ENCODE results near the gene BLMH.
A peak's percentile ranks its signal among the peaks of the same experiment; 100 is the strongest.

Gene BLMH

DNA sequence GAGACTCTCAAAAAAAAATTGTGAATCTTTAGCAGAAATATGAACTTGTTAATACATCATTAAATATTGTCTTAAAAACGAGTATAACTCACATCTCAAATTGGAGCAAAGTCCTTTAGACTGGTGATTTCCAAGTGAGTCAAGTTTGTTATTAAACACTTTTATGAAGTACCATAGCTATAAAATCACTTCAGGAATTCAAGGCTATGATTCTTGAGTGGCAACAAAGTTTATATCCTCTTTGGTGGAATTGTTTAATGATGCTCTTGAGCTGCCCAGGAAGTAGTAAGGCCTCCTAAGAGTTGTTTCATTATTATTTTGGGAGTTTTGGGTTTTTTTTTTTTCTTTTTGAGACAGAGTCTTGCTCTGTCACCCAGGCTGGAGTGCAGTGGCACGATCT is 16.7 kb upstream of the BLMH start:
- no peak for DNase-seq (ENCODE audit: low spot score)

DNA sequence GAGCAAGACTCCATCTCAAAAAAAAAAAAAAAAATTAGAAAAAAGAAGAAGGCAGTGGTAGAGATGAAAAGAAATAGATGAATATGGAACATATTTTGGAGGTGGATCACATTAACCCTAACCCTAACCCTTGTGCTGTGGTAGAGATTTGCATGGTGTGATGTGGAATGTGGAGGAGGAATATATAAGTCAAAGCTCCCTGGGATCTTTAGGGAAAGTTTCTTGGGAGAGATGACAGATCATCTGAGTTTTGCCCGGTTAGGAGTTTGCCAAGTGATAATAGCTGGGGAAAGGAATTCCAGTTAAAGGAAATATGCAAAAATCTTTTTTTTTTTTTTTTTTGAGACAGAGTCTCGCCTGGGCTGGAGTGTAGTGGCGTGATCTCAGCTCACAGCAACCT is 13.0 kb upstream of the BLMH start:
- DNase-seq (ENCODE audit: low spot score), result no peak

DNA sequence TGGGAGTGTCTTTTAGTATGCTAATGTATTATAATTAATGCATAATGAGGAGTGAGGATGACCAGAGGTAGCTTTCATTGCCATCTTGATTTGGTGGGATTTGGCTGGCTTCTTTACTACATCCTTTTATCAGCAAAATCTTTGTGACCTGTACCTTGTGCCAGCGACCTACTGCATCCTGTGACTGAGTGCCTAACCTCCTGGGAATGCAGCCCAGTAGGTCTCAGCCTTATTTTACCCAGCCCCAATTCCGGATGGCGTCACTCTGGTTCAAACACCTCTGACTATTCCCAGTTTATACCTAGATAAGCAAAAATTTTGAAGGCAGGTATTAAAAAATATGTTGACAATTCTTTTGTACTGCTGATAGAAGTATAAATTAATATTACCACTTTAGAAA is 10.5 kb upstream of the BLMH start:
- peak; percentile 27 for DNase-seq (ENCODE audit: low spot score)

DNA sequence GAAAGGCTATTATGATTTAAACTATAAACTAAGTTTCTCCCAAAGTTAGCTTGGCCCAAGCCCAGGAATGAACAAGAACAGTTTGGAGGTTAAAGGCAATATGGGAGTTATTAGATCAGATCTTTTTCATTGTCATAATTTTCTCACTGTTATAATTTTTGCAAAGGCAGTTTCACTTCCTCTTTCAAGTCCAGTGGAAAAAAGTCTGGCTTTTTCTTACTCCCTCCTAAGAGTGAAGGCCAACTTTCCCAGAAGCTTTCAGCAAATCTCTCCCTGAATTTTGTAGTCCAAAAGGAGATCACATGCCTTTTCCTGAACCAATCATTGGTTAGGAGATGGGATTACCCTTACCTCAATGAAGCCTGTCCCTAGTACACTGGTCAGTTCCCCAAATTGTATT is 9.1 kb upstream of the BLMH start:
- DNase-seq (ENCODE audit: low spot score), result peak; percentile 48

DNA sequence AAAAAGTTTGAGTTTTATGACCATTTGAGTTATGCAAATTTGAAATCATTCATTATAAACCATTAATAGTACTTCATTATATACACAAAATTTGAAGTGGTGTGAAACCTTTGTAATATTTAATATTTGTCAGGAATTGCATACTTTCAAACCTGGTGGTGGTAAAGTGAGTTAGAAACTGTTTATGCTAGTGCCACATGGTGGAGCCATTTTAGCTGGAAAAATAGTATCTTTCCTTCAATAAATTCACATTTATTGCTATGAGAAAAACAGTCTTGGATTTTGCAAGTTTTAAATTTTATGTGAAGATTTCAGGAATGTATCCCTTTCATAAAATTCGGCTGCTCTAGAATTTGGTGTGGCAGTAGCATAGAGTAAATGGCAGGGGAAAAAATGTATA is 7.3 kb upstream of the BLMH start:
- DNase-seq (ENCODE audit: low spot score), result no peak

DNA sequence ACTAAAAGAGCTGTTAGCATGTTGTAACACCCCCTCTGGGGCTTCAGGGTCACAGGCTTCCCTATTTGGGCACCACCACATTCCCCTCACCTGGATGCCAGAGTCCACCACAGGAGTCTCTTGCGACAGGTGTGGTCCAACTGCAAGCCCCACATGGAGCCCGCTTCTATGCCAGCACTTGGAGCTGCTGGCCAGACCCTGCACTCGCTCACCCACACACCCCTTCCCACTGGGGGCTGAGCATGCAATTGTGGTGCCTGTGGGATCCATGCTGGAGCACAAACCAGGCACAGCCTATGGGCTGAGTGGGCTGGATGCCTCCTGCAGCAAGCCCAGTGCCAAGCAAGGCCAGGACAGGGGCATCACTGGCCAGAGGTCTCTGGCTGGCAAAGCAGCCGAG is 6.0 kb upstream of the BLMH start:
- no peak for DNase-seq (ENCODE audit: low spot score)

DNA sequence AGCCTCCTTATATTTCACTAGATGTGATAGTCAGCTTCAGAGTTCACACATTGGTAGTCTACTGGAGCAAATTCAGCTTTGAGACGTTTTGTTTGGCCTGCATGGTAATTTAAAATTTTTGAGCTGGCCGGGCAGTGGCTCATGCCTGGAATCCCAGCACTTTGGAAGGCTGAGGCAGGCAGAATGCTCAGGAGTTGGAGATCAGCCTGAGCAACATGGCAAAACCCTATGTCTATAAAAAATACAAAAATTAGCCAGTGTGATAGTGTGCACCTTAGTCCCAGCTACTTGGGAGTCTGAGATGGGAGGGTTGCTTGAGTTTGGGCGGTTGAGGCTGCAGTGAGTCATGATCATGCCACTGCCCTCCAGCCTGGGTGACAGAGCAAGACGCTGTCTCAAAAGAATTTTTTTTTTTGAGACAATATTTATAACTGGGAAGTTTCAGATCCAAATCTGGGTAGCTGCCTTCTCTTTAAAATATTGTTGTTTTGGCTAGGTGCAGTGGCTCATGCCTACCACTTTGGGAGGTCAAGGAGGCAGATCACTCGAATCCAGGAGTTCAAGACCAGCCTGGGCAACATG is 4.8 kb upstream of the BLMH start:
- DNase-seq (ENCODE audit: low spot score), result no peak

DNA sequence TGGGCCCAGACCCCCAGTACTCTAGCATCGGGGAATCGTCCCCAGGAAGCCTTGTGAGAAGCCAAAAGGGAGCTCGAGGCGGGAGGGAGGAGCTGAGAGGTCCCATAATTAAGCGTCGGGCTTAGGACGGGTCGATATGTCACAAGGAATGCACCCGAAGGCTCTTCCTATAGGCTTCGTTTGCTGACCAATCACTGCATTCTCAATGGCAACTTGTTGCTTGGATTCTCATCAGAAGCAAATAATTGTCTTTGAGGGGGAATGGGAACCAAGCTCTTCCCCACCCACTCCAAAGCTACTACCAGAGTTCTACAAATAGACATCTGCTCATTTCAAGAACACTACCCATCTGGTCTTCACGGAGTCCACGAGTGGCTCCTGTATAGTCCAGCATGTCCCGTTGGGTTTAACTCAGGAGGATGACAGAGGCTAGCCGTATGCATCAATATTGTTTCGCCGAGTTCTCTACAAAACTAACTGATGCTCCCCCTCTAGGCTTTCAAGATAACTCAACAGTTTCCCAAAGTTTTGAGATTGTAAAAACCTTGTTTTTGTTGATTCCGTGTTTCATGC is 628 bp upstream of the BLMH start:
- peak; percentile 49 for DNase-seq (ENCODE audit: low spot score)

DNA sequence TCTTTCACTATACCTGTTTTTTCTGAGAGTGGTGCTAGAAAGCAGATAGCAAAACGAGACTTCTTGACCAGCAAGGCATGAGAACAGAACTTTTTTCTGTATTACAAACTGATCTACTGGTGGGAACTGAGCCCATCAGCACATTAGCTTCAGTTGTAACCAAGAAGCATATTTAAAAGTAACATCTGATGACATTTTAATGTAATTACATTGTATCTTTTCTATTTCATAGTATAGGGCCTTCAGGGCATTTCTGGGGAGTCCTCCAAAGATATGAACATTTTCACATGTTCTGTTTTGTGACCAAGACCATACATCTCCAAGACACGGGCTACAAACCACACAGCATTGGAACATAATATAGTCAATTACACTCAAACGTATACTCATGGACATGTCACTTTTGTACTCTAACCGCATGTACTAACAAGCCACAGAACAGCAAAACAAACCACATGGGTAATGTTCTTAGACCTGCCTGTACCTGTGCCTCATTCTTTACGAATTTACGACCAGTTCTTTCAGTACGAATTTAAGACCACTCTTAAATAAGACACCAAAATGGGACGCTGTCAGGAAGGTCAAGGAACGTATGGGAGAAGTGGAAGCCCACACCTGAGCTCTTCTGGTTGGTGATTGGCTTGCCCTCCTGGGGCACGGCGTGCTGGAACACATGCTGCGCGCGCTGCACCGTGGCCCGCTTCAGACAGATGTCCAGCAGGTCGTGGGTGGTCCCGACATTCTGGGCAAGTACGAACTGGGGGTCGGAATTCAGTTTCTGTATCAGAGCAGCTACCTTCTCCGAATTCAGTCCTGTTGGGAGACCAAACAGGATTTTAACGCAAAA is 825 bp downstream of the BLMH start:
- peak; percentile 59 for DNase-seq (ENCODE audit: low spot score)

DNA sequence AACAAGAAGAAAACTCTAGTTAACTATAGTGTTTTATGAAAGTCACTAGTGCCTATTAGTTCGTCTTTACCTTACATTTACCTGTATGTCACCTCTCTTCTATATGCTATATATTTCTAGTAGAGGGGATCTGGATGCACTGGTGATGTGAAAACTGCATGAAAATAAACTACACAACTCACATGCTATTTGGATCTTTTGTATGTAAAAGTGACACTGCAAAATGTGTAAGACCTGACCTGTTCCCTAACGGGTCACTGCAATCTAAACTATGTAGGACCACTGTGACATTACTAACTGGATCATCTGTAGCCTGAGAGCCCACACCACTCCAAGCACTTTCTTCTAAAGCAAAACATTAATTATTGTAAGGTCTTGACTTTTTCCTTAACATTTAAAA is 1.7 kb downstream of the BLMH start:
- no peak for DNase-seq (ENCODE audit: low spot score)

DNA sequence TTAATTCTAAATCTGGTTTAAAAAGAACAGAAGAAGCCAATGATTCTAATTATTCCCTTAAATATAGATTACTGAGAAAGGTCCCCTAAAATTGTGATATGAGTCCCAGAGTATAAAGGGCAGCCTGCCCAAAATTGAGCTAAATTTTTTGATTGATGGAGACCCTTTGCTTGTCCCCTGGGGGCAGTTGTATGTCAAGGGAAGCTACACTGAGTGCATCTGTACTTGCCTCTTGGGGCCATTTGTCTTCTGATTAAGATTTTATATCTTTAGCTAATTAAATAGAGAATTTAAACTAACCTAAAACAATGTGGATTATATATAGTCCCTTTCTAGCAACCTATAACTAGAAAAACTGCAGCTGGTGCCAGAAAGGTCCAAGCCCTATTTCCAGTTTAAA is 12.6 kb downstream of the BLMH start:
- DNase-seq (ENCODE audit: low spot score), result no peak

DNA sequence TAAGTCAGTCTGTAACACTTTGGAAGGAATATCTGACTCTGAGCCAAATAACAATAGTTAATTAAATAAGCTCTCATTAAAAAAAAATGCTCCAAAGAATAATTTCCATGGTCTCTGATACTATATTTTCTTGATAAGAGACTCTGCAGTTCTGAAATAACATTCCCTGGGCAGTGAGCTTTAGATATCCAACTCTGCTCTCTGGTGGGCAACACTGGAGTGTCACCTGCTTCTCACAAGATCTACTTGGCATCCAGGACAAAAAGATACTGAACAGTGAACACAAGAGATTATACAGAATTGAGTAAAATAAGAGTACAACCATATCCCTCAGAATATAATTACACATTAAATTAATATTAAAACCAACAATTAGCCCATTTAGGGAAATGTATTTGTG is 13.7 kb downstream of the BLMH start:
- DNase-seq (ENCODE audit: low spot score), result peak; percentile 58

DNA sequence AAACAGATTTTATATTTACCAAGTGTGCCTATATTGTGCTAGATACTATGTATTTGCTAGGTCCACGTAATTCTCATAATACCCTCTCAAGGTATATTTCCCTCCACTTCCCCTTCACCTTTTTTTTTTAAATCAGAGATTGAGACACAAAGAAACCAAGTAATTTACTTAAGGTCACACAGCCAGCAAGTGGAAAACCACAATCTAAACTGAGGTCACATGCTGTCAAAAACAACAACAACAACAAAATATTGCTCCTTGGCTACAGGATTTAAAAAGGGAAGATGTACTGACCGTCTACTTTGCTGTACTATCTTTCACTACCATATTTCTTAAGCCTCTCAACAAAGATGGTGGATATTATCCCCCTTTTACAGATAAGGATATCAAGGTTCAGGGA is 15.8 kb downstream of the BLMH start:
- no peak for DNase-seq (ENCODE audit: low spot score)

DNA sequence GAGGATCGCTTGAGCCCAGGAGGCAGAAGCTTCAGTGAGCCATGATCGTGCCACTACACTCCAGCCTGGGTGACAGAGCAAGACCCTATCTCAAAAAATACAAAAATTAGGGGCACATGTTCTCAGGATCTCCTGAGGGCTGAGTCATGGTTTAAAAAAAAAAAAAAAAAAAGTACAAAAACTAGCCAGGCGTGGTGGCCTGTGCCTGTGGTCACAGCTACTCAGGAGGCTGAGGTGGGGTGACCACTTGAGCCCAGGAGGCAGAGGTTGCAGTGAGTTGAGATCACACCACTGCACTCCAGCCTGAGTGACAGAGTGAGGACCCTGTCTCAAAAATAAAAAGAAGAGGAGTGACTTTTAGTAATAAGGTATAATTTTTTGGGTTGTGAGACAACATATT is 16.9 kb downstream of the BLMH start:
- no peak for DNase-seq (ENCODE audit: low spot score)

DNA sequence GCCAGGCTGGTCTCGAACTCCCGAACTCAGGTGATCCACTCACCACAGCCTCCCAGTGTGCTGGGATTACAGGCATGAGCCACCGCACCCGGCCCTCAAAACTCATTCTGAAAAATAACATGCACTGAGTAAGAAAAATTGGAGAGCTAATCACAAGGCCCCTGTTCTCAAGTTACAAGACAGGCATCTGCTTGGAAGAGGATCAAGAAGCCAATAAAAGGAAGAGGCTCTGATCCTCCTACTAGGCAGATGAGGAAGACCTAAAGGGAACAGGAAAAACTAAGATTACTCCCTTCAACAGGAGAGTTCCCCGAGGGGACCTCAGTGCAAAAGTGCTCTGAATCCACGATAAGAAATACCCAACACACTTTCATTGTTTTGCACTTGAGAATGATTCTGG is 18.4 kb downstream of the BLMH start:
- DNase-seq (ENCODE audit: low spot score), result no peak

DNA sequence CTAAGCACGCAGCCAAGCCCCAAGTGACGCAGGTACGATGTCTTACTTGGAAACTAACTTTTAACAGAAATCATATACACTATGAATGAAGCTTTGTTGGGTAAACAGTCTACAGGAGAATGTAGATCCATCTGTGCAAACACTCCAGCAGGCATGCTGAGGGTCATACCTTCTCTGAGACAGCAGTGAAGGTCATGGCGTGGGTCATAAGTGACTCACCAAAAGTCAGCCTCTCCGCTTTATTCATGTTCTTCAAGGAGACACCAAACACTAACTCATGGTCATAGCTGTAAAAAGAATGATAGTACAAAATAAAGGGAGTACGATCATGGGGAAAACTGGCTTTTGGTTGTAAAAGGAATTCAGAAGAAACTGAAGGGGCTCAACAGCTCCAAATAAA is 20.6 kb downstream of the BLMH start:
- DNase-seq (ENCODE audit: low spot score), result no peak

DNA sequence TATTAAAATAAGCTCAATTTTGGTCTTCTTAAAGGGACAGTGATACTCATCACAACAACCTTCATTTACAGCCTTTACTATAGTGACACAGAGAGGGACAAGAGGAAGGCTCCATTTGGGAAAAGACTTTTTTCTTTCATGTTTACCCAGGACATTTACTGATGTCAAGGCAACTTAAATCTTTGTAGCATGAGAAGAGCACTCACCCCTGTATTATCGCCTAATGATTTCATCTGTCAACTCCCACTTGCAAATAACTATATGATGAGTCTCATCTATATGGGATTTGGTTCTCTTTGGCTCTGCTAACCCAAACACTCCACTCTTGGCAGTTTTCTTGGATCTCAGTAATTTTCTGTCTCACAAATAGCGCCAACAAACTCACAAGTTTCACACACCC is 24.1 kb downstream of the BLMH start:
- no peak for DNase-seq (ENCODE audit: low spot score)

DNA sequence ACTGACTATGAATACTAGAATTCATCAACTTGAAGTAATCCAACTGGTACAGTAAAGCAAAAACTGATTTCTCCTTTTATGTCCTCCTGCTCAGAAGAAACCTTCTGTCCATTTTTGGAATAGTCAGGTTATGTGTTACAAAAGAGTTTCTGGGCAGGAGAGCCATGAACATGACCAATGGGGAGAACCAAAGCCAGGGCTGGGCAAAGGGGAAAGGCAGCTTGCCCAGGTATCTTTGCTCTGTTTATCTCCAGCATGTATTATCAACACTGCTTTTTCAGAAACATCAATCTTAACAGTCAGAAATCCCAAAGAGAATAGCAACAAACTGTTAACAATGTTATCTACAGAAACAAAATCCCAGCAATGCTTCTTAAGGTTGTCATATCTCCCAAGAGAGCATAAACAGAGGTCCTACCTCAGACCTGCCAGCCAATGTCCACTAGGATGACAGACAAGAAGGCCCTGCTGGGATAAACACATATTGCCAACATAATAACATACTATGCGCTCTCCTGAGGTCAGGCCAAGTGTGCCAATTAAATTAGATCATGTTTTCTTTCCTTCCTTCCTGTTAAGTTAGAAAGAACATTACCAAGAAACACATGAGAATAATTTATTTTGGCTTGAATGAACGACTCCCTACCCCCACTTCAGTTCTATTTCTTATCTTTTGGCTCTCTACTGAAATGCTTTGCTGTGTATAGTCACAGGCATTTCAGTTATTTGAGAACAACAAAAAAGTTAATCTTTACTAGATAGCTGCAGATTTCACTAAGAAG is 28.0 kb downstream of the BLMH start:
- no peak for DNase-seq (ENCODE audit: low spot score)

DNA sequence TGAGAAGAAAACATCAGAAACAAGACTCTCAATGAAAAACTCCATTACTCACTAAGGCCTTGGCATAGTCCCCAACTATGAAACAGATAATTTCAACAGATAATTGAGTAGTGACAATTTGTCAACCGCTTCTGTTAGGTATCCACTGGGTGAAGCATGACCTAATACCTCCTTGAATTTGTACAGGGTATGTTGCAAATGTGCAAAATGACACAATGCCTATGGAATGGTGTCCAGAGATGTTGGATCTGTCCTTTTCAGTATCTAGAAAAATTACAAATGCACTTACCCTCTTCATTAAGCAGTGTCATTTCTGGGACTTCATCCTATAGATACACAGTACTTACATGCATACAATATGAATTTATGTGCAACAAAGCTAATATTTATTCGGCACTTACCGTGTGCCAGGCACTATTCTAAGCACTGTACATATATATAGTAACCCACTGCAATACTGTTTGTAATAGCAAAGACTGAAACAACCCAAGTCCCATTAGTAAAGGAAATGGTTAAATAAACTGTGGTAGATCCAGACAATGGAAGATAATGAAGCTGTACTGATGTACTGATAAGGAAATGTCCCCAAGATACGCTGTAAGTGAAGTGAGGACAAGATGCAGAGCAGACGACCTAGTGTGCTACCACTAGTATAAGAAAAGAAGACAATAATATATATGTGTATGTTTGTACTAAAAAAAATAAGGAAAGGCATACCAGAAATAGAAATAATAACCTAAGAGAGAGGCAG is 34.8 kb downstream of the BLMH start:
- DNase-seq (ENCODE audit: low spot score), result no peak

DNA sequence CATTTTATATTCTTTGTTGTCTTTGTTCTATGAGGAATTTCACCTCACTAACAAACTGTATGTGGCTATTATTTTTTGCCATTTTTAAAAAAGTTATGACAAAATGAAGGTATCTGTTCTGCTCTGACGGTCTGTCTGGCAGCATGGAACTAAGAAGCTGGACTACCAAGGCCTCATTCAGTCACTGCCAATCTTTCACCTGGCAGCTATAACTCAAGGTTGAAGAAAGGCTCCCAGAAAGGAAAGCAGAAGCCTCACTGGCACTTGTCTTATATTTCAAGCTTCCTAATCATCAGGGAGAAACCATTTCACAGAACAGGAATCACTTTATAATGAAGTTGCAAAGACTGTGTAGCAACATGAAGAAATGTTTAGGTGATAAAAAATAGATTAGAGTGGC is 37.6 kb downstream of the BLMH start:
- no peak for DNase-seq (ENCODE audit: low spot score)

DNA sequence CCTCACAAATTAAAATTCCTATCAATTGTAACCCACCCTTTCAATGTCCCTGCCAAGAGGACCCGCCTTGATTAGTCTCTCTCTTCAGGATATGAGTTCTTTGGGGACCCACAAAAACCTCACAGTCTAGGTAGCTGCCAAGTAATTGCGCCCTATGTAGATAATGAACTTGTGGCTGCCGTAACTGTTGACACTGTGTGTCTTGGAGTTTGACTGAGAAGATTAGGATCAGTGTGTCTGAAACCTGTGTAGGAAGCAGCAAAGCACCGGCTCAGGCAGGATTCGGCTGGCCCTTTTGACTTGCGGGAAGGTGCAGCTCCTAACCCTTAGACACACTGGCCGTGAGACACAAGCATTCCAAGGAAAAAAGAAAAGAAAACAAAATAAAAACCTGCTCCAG is 38.4 kb downstream of the BLMH start:
- DNase-seq (ENCODE audit: low spot score), result no peak

DNA sequence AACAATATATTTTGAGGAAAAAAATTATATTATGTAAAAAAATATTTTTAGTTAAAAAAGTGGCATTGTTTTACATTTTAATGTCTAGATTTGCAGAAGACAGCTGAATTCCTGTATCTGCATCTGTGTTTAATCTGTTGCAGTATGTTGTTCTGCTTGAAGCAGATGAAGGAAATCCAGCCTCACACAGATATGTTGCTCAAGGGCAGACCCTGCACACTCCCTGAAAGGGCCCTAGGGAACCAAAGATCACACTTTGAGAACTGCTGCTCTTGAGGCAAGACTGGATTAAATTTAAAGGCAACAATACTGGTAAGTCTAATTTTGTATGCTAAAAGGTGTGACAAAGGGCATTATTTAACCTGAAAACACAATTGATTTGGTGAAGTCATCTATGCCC is 39.8 kb downstream of the BLMH start:
- DNase-seq (ENCODE audit: low spot score), result no peak
